HepG2 (cell line): ENCODE data around the gene BUB1B. TPM values are rescaled to one million over a fixed set of nuclear protein-coding genes. Genes with fewer than 3 reads are reported as not detected.

Source experiments
- DR1 ChIP-seq: sonication (generic); formaldehyde crosslinking; IDR thresholded peaks from 2 replicates; pipeline ENCODE4 v1.8.0; 2021; ENCODE audit warnings: mild to moderate bottlenecking, missing genetic modification reagents, inconsistent platforms
- EED ChIP-seq: sonication (generic); formaldehyde crosslinking; IDR thresholded peaks from 2 replicates; pipeline ENCODE4 v1.5.0; 2020; ENCODE audit warnings: mild to moderate bottlenecking, missing genetic modification reagents
- FOXK1 ChIP-seq: sonication (generic); formaldehyde crosslinking; IDR thresholded peaks from 2 replicates; pipeline ENCODE4 v1.4.0; 2020; ENCODE audit warnings: low read depth, missing genetic modification reagents, borderline replicate concordance
- GTF3A ChIP-seq: sonication (generic); formaldehyde crosslinking; conservative IDR thresholded peaks from 2 replicates; pipeline ENCODE4 v1.4.0; 2020; ENCODE audit warnings: mild to moderate bottlenecking, missing genetic modification reagents
- LCORL ChIP-seq, 2 experiments: fragments of 450-650 bp in 1 of 2; sonication (generic) in 1 of 2; formaldehyde crosslinking in 1 of 2; IDR thresholded peaks; 2 replicates each; pipeline versions ENCODE4 v1.5.0 to v1.6.1; 2017 to 2020; ENCODE audit warnings: antibody characterized with exemption in 1 of 2, missing genetic modification reagents in 1 of 2
- NR2F2 ChIP-seq: IDR thresholded peaks from 2 replicates; pipeline ENCODE4 v1.6.1; 2012; ENCODE audit warnings: low read depth, inconsistent platforms, borderline replicate concordance
- PAWR ChIP-seq: sonication (generic); formaldehyde crosslinking; IDR thresholded peaks from 2 replicates; pipeline ENCODE4 v1.4.0; 2020; ENCODE audit warnings: missing genetic modification reagents, mild to moderate bottlenecking, borderline replicate concordance
- PHF20 ChIP-seq: sonication (generic); formaldehyde crosslinking; IDR thresholded peaks from 2 replicates; pipeline ENCODE4 v1.5.0; 2020; ENCODE audit warnings: mild to moderate bottlenecking, missing genetic modification reagents
- RARA ChIP-seq: IDR thresholded peaks from 2 replicates; pipeline ENCODE4 v1.6.1; 2016; ENCODE audit warnings: missing genetic modification reagents, missing compliant biosample characterization
- ZNF446 ChIP-seq: sonication (generic); formaldehyde crosslinking; IDR thresholded peaks from 2 replicates; pipeline ENCODE4 v1.5.0; 2020; ENCODE audit warnings: mild to moderate bottlenecking, missing genetic modification reagents
- ZNF546 ChIP-seq: sonication (generic); formaldehyde crosslinking; conservative IDR thresholded peaks from 2 replicates; pipeline ENCODE4 v1.8.1; 2023; ENCODE audit warnings: mild to moderate bottlenecking, missing genetic modification reagents
- polyA plus RNA-seq, 8 experiments: library from polyadenylated mRNA; depleted of rRNA in 3 of 8; stranded (reverse) in 7 of 8; unstranded in 1 of 8; fragments of >200 nt; fragmentation: Illumina TruSeq in 4 of 8; extraction: Trizol in 4 of 8; gene quantifications; 2 replicates each; pipeline versions ENCODE4 v1.2.1 to v1.2.3, GENCODE V29; 2011 to 2016; ENCODE audit warnings: low read depth in 4 of 8, missing spikeins in 1 of 8, mixed read lengths in 1 of 8; ENCODE audit not compliant: insufficient read depth in 1 of 8
- total RNA-seq, 5 experiments: library from RNA; depleted of rRNA; stranded (reverse); fragments of >200 nt; fragmentation: Illumina TruSeq; extraction: Trizol; gene quantifications; 2 replicates each; pipeline ENCODE4 v1.2.3, GENCODE V29; 2016; ENCODE audit warnings: low read depth in 1 of 5
- TF ChIP-seq, protein P1 (sequence below): sonication (generic); formaldehyde crosslinking; IDR thresholded peaks from 2 replicates; pipeline ENCODE4 v1.5.1; 2020; ENCODE audit warnings: mild to moderate bottlenecking, missing genetic modification reagents, moderate library complexity
- TF ChIP-seq, protein P2 (sequence below): sonication (generic); formaldehyde crosslinking; IDR thresholded peaks from 2 replicates; pipeline ENCODE4 v1.4.0; 2020; ENCODE audit warnings: mild to moderate bottlenecking, missing genetic modification reagents
- TF ChIP-seq, protein P3 (sequence below): IDR thresholded peaks from 2 replicates; pipeline ENCODE4 v1.6.1; 2016
- TF ChIP-seq, protein P4 (sequence below): sonication (generic); formaldehyde crosslinking; IDR thresholded peaks from 2 replicates; pipeline ENCODE4 v1.5.0; 2020; ENCODE audit warnings: missing genetic modification reagents

BUB1B gene
- total and polyA plus RNA-seq, 2 of the 13 experiments (the other 11 are each of a cell fraction or from before 2014, with no cell fraction given), result 26.2 to 63.5 TPM

DNA sequence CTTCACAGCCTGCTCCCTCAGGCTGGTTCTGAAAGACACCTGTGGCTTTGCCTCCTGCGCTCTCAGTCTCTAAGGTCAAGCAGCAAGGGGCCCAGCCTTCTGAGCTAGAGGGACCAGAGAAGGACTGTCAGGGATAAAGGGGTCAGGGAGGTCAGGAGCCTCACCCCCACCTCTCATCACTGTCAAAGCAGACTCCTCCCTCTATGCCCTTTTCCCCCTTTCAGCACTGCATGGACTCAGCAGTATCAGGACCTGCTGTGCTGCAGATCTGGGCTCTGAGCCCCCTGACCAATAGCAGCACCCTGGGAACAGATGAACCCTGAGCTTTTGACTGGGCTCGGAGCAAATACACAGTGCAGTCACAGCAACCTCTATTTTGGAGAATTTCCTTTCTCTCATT, 49.0 kb upstream of the BUB1B start (continued):
- TF ChIP-seq, protein P1, sequence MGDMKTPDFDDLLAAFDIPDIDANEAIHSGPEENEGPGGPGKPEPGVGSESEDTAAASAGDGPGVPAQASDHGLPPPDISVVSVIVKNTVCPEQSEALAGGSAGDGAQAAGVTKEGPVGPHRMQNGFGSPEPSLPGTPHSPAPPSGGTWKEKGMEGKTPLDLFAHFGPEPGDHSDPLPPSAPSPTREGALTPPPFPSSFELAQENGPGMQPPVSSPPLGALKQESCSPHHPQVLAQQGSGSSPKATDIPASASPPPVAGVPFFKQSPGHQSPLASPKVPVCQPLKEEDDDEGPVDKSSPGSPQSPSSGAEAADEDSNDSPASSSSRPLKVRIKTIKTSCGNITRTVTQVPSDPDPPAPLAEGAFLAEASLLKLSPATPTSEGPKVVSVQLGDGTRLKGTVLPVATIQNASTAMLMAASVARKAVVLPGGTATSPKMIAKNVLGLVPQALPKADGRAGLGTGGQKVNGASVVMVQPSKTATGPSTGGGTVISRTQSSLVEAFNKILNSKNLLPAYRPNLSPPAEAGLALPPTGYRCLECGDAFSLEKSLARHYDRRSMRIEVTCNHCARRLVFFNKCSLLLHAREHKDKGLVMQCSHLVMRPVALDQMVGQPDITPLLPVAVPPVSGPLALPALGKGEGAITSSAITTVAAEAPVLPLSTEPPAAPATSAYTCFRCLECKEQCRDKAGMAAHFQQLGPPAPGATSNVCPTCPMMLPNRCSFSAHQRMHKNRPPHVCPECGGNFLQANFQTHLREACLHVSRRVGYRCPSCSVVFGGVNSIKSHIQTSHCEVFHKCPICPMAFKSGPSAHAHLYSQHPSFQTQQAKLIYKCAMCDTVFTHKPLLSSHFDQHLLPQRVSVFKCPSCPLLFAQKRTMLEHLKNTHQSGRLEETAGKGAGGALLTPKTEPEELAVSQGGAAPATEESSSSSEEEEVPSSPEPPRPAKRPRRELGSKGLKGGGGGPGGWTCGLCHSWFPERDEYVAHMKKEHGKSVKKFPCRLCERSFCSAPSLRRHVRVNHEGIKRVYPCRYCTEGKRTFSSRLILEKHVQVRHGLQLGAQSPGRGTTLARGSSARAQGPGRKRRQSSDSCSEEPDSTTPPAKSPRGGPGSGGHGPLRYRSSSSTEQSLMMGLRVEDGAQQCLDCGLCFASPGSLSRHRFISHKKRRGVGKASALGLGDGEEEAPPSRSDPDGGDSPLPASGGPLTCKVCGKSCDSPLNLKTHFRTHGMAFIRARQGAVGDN (CRISPR knock-in tag), result no peak
- TF ChIP-seq ZNF546 (CRISPR knock-in tag) (no peak), NR2F2 (peak; percentile 60; the same call in 1 of the 2 replicates), EED (CRISPR knock-in tag) (no peak), ZNF446 (no peak), LCORL (IDR thresholded peaks at IDR 0.05) (no peak), LCORL (CRISPR knock-in tag; IDR thresholded peaks at IDR 0.05) (peak; percentile 64), PHF20 (CRISPR knock-in tag) (no peak), FOXK1 (CRISPR knock-in tag) (no peak), GTF3A (no peak), PAWR (CRISPR knock-in tag) (no peak), RARA (0 out of 2 replicates have a peak, but pooled peaks have one; percentile 17), DR1 (CRISPR knock-in tag) (no peak)
- TF ChIP-seq, protein P2, sequence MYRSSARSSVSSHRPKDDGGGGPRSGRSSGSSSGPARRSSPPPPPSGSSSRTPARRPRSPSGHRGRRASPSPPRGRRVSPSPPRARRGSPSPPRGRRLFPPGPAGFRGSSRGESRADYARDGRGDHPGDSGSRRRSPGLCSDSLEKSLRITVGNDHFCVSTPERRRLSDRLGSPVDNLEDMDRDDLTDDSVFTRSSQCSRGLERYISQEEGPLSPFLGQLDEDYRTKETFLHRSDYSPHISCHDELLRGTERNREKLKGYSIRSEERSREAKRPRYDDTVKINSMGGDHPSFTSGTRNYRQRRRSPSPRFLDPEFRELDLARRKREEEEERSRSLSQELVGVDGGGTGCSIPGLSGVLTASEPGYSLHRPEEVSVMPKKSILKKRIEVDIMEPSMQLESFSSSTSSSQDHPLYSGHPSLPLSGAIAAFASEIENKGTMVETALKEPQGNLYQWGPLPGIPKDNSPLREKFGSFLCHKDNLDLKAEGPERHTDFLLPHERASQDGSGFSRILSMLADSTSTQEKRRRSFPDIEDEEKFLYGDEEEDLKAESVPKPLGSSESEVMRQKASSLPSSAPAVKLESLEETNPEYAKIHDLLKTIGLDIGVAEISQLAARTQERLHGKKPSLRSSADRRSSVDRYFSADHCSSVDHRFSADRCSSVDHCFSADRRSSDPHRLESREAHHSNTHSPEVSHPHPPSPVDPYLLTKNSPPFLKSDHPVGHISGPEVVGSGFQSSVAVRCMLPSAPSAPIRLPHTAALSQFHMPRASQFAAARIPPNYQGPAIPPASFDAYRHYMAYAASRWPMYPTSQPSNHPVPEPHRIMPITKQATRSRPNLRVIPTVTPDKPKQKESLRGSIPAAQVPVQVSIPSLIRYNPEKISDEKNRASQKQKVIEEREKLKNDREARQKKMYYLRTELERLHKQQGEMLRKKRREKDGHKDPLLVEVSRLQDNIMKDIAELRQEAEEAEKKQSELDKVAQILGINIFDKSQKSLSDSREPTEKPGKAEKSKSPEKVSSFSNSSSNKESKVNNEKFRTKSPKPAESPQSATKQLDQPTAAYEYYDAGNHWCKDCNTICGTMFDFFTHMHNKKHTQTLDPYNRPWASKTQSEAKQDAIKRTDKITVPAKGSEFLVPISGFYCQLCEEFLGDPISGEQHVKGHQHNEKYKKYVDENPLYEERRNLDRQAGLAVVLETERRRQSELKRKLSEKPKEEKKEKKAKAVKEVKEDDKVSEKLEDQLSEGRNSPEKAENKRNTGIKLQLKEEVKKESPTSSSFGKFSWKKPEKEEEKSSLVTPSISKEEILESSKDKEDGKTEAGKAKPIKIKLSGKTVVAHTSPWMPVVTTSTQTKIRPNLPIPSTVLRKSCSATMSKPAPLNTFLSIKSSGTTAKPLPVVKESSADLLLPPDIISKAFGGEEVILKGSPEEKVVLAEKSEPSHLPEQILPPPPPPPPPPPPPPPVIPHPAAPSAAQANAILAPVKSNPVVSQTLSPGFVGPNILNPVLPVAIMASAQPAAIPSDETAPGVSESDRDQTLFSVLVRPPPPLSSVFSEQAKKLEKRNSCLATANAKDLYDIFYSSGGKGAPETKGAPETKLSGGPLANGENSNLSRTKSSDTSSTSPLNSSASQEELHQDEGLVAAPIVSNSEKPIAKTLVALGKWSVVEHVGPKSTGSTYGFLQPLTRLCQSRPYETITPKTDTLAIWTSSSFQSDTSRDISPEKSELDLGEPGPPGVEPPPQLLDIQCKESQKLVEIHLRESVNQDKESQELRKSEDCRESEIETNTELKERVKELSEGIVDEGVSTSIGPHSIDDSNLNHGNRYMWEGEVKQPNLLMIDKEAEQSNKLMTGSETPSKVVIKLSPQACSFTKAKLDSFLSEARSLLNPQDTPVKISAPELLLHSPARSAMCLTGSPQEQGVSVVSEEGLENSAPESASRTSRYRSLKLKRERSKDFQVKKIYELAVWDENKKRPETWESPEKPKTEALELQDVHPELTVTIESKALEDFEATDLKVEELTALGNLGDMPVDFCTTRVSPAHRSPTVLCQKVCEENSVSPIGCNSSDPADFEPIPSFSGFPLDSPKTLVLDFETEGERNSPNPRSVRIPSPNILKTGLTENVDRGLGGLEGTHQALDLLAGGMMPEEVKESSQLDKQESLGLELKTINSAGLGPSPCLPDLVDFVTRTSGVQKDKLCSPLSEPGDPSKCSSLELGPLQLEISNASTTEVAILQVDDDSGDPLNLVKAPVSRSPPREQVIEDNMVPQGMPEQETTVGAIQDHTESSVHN (CRISPR knock-in tag), result no peak
- TF ChIP-seq, protein P3, sequence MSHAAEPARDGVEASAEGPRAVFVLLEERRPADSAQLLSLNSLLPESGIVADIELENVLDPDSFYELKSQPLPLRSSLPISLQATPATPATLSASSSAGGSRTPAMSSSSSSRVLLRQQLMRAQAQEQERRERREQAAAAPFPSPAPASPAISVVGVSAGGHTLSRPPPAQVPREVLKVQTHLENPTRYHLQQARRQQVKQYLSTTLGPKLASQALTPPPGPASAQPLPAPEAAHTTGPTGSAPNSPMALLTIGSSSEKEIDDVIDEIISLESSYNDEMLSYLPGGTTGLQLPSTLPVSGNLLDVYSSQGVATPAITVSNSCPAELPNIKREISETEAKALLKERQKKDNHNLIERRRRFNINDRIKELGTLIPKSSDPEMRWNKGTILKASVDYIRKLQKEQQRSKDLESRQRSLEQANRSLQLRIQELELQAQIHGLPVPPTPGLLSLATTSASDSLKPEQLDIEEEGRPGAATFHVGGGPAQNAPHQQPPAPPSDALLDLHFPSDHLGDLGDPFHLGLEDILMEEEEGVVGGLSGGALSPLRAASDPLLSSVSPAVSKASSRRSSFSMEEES, result no peak
- TF ChIP-seq, protein P4, sequence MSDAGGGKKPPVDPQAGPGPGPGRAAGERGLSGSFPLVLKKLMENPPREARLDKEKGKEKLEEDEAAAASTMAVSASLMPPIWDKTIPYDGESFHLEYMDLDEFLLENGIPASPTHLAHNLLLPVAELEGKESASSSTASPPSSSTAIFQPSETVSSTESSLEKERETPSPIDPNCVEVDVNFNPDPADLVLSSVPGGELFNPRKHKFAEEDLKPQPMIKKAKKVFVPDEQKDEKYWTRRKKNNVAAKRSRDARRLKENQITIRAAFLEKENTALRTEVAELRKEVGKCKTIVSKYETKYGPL (CRISPR knock-in tag), result no peak
